Caco-2 (cell line): Measurements from ENCODE around the gene SH3TC1. TPM values are rescaled to one million over a fixed set of nuclear protein-coding genes. Genes with fewer than 3 reads are reported as not detected.

Experiments
- BruUV-seq: library from RNA; stranded (reverse); fragments of 400-500 nt; replicated peaks from 2 replicates; lab custom pipeline; 2021; lab: Mats Ljungman, UMichigan
- CTCF ChIA-PET: fragments of 300-600 bp; sonication (Branson Sonifier 250); formaldehyde crosslinking; loops from one replicate; lab custom pipeline; 2022; ENCODE audit warnings: antibody characterized with exemption; lab: Charles Lee
- POLR2A ChIA-PET: fragments of 300-600 bp; sonication (Branson Sonifier 250); formaldehyde crosslinking; loops from one replicate; lab custom pipeline; 2022; ENCODE audit warnings: antibody characterized with exemption; lab: Charles Lee
- DNase-seq, 2 experiments: peaks; one replicate each; pipeline versions ENCODE4 v3.0.0 to v3.0.0-alpha.2; 2020 to 2022
- H3K27me3 ChIP-seq: replicated peaks from 2 replicates; pipeline ENCODE4 v1.6.0; 2011; ENCODE audit warnings: low read length; ENCODE audit not compliant: control insufficient read depth, insufficient read depth
- H3K36me3 ChIP-seq: 2 replicates; pipeline ENCODE4 v1.5.1; 2011; ENCODE audit warnings: low read length; ENCODE audit not compliant: control insufficient read depth, insufficient read depth
- H3K4me1 ChIP-seq: fragments of 250-450 bp; sonication (Bioruptor Pico); 2 replicates; pipeline ENCODE4 v1.5.1; 2020; ENCODE audit warnings: mild to moderate bottlenecking
- H3K4me3 ChIP-seq: 2 replicates; pipeline ENCODE4 v1.5.1; 2011; ENCODE audit warnings: low read depth, mild to moderate bottlenecking, control low read depth, low read length
- H3K9me3 ChIP-seq: fragments of 250-450 bp; sonication (Bioruptor Pico); 2 replicates; pipeline ENCODE4 v1.5.1; 2020; ENCODE audit warnings: mild to moderate bottlenecking, moderate library complexity
- H3K27ac Mint-ChIP-seq: one replicate; pipeline ENCODE4 v1.8.0; 2022; ENCODE audit warnings: mixed read lengths; ENCODE audit not compliant: unreplicated experiment
- H3K27me3 Mint-ChIP-seq: one replicate; pipeline ENCODE4 v1.8.0; 2022; ENCODE audit warnings: mixed read lengths; ENCODE audit not compliant: insufficient read depth, unreplicated experiment
- H3K36me3 Mint-ChIP-seq: one replicate; pipeline ENCODE4 v1.8.0; 2022; ENCODE audit warnings: mild to moderate bottlenecking, mixed read lengths; ENCODE audit not compliant: insufficient read depth, unreplicated experiment
- H3K4me1 Mint-ChIP-seq: one replicate; pipeline ENCODE4 v1.8.0; 2022; ENCODE audit warnings: low read depth, mixed read lengths; ENCODE audit not compliant: unreplicated experiment
- H3K4me3 Mint-ChIP-seq: one replicate; pipeline ENCODE4 v1.8.0; 2022; ENCODE audit warnings: mild to moderate bottlenecking, moderate library complexity, mixed read lengths; ENCODE audit not compliant: unreplicated experiment
- H3K9me3 Mint-ChIP-seq: one replicate; pipeline ENCODE4 v1.8.0; 2022; ENCODE audit warnings: mixed read lengths; ENCODE audit not compliant: unreplicated experiment
- intact Hi-C: fragments of 100-400 bp; cut with micrococcal nuclease; formaldehyde crosslinking; loops from one replicate; pipeline ENCODE4 v1.10.0; 2022; ENCODE audit not compliant: unreplicated experiment
- total RNA-seq: library from RNA; stranded (reverse); gene quantifications from 2 replicates; pipeline ENCODE4 v1.2.3, GENCODE V29; 2022
- TF ChIP-seq, protein P1 (sequence below), 2 experiments: fragments of 200-600 bp in 1 of 2; IDR thresholded peaks; 1 replicate in 1 of 2; 2 replicates in 1 of 2; pipeline versions ENCODE4 v1.5.1 to v1.8.0; 2011 to 2022; ENCODE audit warnings: antibody characterized with exemption in 1 of 2, control low read depth in 1 of 2, inconsistent platforms in 1 of 2, low read depth in 1 of 2, low read length in 1 of 2, mild to moderate bottlenecking in 1 of 2, moderate library complexity in 1 of 2; ENCODE audit not compliant: insufficient read depth in 1 of 2, severe bottlenecking in 1 of 2, unreplicated experiment in 1 of 2

Gene SH3TC1
- total RNA-seq, 1 experiment from 2014 or later: 18.6 TPM

DNA sequence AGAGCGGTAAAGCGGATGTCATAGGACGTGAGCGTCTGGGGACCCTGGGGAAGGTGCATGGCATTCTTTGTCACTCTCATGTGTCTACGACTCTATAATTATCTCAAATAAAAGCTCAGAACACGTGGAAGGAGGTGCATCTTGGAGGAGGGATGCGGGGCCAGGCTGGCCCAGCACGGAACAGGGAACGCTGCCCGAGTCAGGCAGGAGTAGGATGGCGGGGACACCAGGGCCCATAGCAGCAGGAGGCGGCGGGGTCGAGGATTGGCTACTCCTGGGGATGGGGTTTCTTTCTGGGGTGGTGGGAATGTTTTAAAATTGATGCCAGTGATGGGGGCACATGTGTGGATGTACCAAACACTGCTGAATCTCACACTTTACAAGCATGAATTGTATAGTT is 65.0 kb downstream of the SH3TC1 start:
- DNase-seq: no peak
- POLR2A ChIA-PET: no interaction called here
- no peaks in the 10 kb centered on the region for H3K36me3 ChIP-seq
- no peak overlapping the region for H3K4me3 Mint-ChIP-seq
- H3K36me3 Mint-ChIP-seq: no peaks in the 10 kb centered on the region
- H3K4me3 ChIP-seq: no peak overlapping the region
- BruUV-seq: no TSS peak
- H3K9me3 ChIP-seq: no peaks in the 10 kb centered on the region
- H3K27ac Mint-ChIP-seq: no peak overlapping the region
- H3K27me3 Mint-ChIP-seq: no peaks in the 10 kb centered on the region
- CTCF ChIA-PET: no interaction called here
- H3K27me3 ChIP-seq: no peaks in the 10 kb centered on the region; the same call in 1 of the 2 replicates
- TF ChIP-seq, protein P1, sequence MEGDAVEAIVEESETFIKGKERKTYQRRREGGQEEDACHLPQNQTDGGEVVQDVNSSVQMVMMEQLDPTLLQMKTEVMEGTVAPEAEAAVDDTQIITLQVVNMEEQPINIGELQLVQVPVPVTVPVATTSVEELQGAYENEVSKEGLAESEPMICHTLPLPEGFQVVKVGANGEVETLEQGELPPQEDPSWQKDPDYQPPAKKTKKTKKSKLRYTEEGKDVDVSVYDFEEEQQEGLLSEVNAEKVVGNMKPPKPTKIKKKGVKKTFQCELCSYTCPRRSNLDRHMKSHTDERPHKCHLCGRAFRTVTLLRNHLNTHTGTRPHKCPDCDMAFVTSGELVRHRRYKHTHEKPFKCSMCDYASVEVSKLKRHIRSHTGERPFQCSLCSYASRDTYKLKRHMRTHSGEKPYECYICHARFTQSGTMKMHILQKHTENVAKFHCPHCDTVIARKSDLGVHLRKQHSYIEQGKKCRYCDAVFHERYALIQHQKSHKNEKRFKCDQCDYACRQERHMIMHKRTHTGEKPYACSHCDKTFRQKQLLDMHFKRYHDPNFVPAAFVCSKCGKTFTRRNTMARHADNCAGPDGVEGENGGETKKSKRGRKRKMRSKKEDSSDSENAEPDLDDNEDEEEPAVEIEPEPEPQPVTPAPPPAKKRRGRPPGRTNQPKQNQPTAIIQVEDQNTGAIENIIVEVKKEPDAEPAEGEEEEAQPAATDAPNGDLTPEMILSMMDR (IDR thresholded peaks at IDR 0.05; ENCODE audit: insufficient read depth in 1 of 2, low read depth in 1 of 2, low read length in 1 of 2, severe bottlenecking in 1 of 2, unreplicated experiment in 1 of 2): no peak
- peaks cover 6% of the 10 kb centered on the region for H3K4me1 Mint-ChIP-seq
- intact Hi-C loops: no loop called here
- H3K4me1 ChIP-seq: peaks cover 1% of the 10 kb centered on the region
- H3K9me3 Mint-ChIP-seq: no peaks in the 10 kb centered on the region

DNA sequence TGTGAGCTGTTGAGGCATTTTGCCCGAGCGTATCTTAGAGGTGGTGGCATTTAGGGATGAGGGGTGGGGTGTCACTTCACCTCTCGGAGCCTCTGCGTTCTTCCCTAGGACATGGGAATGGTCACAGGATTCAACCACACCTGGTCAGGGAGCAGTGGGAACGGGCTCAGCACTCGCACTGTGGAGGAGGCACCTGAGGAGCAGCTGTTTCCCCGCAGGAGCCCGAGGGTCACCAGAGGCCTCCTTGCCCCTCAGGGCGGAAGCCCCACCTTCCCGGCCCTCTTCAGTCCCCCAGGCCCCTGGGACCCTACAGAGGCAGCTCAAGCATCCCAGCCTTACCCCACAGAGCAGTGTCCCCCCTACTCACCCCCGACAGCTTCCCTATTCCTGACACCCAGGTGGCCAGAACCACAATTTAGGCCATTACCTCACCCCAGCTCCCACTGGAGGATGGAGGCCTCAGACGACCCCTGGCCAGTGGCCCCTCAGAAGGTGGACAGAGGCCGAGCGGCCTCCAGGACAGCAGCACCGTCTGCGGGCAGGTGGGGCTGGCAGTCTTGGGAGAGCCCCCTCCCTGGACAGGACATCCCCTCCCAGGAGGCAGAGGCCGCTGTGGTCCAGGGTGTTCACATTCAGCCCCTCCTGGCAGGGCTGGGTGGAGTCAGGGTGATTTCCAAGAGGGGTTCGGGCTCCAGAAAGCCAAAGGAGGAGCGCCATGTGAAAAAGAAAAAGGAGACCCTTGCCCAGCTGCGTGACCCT is 66.3 kb downstream of the SH3TC1 start:
- TF ChIP-seq, protein P1 (IDR thresholded peaks at IDR 0.05; ENCODE audit: insufficient read depth in 1 of 2, low read depth in 1 of 2, low read length in 1 of 2, severe bottlenecking in 1 of 2, unreplicated experiment in 1 of 2): no peak
- no peak overlapping the region for H3K27ac Mint-ChIP-seq
- no peak for DNase-seq
- no peak overlapping the region for H3K4me3 Mint-ChIP-seq
- no peaks in the 10 kb centered on the region for H3K9me3 ChIP-seq
- intact Hi-C loops: no loop called here
- ChIA-PET POLR2A (no interaction called here), CTCF (no interaction called here)
- no peak overlapping the region for H3K4me3 ChIP-seq
- H3K36me3 Mint-ChIP-seq: no peaks in the 10 kb centered on the region
- no peaks in the 10 kb centered on the region for H3K36me3 ChIP-seq
- no peaks in the 10 kb centered on the region; the same call in 1 of the 2 replicates for H3K27me3 ChIP-seq
- no peaks in the 10 kb centered on the region for H3K27me3 Mint-ChIP-seq
- peaks cover 6% of the 10 kb centered on the region for H3K4me1 Mint-ChIP-seq
- H3K9me3 Mint-ChIP-seq: no peaks in the 10 kb centered on the region
- BruUV-seq: no TSS peak
- H3K4me1 ChIP-seq: peaks cover 5% of the 10 kb centered on the region

DNA sequence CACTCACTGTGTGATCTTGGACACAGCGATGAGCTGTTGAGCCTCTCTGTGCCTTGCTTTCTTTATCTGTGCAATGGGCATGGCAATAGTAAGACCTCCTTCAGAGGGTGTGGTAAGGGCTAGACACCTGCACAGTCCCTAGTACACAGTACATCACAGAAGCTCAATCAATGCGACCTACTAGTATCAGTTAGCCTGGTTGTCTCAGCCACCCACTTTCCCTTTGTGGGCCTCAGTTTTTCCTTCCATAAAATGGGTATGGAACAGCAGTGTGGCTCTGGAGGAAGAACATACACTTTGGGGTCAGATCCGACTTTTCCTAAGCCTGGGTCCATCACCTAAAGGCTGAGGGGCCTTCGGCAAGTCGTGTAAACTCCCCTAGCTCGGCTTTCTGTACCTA is 67.0 kb downstream of the SH3TC1 start:
- Mint-ChIP-seq H3K27me3 (peaks cover 3% of the 10 kb centered on the region), H3K9me3 (no peaks in the 10 kb centered on the region), H3K4me1 (peaks cover 6% of the 10 kb centered on the region), H3K36me3 (no peaks in the 10 kb centered on the region), H3K4me3 (no peak overlapping the region), H3K27ac (no peak overlapping the region)
- Histone ChIP-seq H3K4me1 (peaks cover 5% of the 10 kb centered on the region), H3K4me3 (no peak overlapping the region), H3K36me3 (no peaks in the 10 kb centered on the region), H3K27me3 (no peaks in the 10 kb centered on the region; the same call in 1 of the 2 replicates), H3K9me3 (no peaks in the 10 kb centered on the region)
- ChIA-PET POLR2A (no interaction called here), CTCF (no interaction called here)
- no TSS peak for BruUV-seq
- DNase-seq: no peak
- TF ChIP-seq, protein P1 (IDR thresholded peaks at IDR 0.05; ENCODE audit: insufficient read depth in 1 of 2, low read depth in 1 of 2, low read length in 1 of 2, severe bottlenecking in 1 of 2, unreplicated experiment in 1 of 2): no peak
- intact Hi-C loops: no loop called here
